GM19467 (cell line): Measurements from ENCODE around the gene OVOL3.

Source experiments
- ATAC-seq: cut with Tn5 transposase; IDR thresholded peaks from one replicate; pipeline ENCODE4 v1.9.1; 2021; ENCODE audit warnings: mild to moderate bottlenecking, moderate library complexity; ENCODE audit not compliant: unreplicated experiment

OVOL3 gene

GRCh38 chr19:36160821-36161596 is 50.1 kb downstream of the OVOL3 start:
- no peak for ATAC-seq
